Omental fat pad (tissue), 4 donors: ENCODE measurements around the gene RNFT2. TPM values are rescaled to one million over a fixed set of nuclear protein-coding genes. Genes with fewer than 3 reads are reported as not detected.
"Not testable (repeated sequence)": the region's sequence is repeated elsewhere in the genome, so short reads cannot be mapped to it uniquely, and the experiment has no call there.

ENCODE experiments used
- ATAC-seq: fragments of 150-250 bp; one replicate; pipeline ENCODE4 v1.9.1; 2016; ENCODE audit warnings: mild to moderate bottlenecking, moderate library complexity; ENCODE audit not compliant: low FRiP score
- DNase-seq: peaks from one replicate; pipeline ENCODE4 v3.0.0-alpha.2; 2019; ENCODE audit warnings: low spot score
- CTCF ChIP-seq, 3 donors: fragments of 450-650 bp; IDR thresholded peaks; one replicate each; pipeline ENCODE4 v1.5.1; 2016 to 2017; ENCODE audit warnings: antibody characterized with exemption in 3 of 3, mild to moderate bottlenecking in 3 of 3, moderate library complexity in 2 of 3
- total RNA-seq, 4 donors: library from RNA; depleted of rRNA; stranded (reverse); fragments of >200 nt; gene quantifications; one replicate each; pipeline ENCODE4 v1.1.0, GENCODE V29; 2016

RNFT2 gene
- total RNA-seq, 4 donors from 2014 or later, result 0.37 to 2.5 (median 0.98) TPM

GRCh38 chr12:116744766-116745165, 6.7 kb downstream of the RNFT2 start:
- TF ChIP-seq CTCF (IDR thresholded peaks at IDR 0.05), result no peak
- ATAC-seq (no peak), DNase-seq (no peak)

- TF ChIP-seq CTCF (IDR thresholded peaks at IDR 0.05), result no peak
- DNase-seq, result no peak
- no peak for ATAC-seq
Measured at GRCh38 chr12:116745554-116745953, 7.4 kb downstream of the RNFT2 start.

GRCh38 chr12:116749884-116750283, 11.8 kb downstream of the RNFT2 start:
- no peak for DNase-seq
- no peak for TF ChIP-seq CTCF (IDR thresholded peaks at IDR 0.05)
- no peak for ATAC-seq

GRCh38 chr12:116750298-116750697, 12.2 kb downstream of the RNFT2 start:
- ATAC-seq, result no peak
- no peak for TF ChIP-seq CTCF (IDR thresholded peaks at IDR 0.05)
- DNase-seq, result no peak

- ATAC-seq, DNase-seq: not testable (repeated sequence)
Measured at GRCh38 chr12:116754097-116754496, 16.0 kb downstream of the RNFT2 start.

- not testable (repeated sequence) for DNase-seq, ATAC-seq
Measured at GRCh38 chr12:116754783-116755182, 16.7 kb downstream of the RNFT2 start.

GRCh38 chr12:116759783-116760621, 21.9 kb downstream of the RNFT2 start:
- no peak for TF ChIP-seq CTCF (IDR thresholded peaks at IDR 0.05)
- DNase-seq (no peak), ATAC-seq (no peak)

- no peak for ATAC-seq
- no peak for TF ChIP-seq CTCF (IDR thresholded peaks at IDR 0.05)
- no peak for DNase-seq
Measured at GRCh38 chr12:116760622-116761020, 22.5 kb downstream of the RNFT2 start.
